HCT116 (cell line): Measurements from ENCODE around the gene CERS6.

Experiments
- CTCF ChIP-seq, 3 experiments: fragments of 200-600 bp in 1 of 3; sonication (generic) in 1 of 3; IDR thresholded peaks in 2 of 3; conservative IDR thresholded peaks in 1 of 3; 2 replicates each; pipeline ENCODE4 v1.5.1; 2012 to 2017; ENCODE audit warnings: low read depth in 2 of 3, low read length in 2 of 3, antibody characterized with exemption in 1 of 3, borderline replicate concordance in 1 of 3, control low read depth in 1 of 3, mild to moderate bottlenecking in 1 of 3, mixed read lengths in 1 of 3, mixed run types in 1 of 3, moderate library complexity in 1 of 3; ENCODE audit not compliant: insufficient read depth in 1 of 3
- EZH2 ChIP-seq: fragments of 200-600 bp; sonication (generic); IDR thresholded peaks from 2 replicates; pipeline ENCODE4 v1.6.1; 2017; ENCODE audit warnings: antibody characterized with exemption, mixed run types
- EZH2phosphoT487 ChIP-seq: fragments of 200-600 bp; IDR thresholded peaks from 2 replicates; pipeline ENCODE4 v1.6.1; 2018; ENCODE audit warnings: antibody characterized with exemption, borderline replicate concordance
- RAD21 ChIP-seq: IDR thresholded peaks from 2 replicates; pipeline ENCODE4 v1.6.1; 2012; ENCODE audit warnings: low read depth, mild to moderate bottlenecking
- REST ChIP-seq: IDR thresholded peaks from 2 replicates; pipeline ENCODE4 v1.6.1; 2012; ENCODE audit warnings: low read depth
- SIN3A ChIP-seq: IDR thresholded peaks from 2 replicates; pipeline ENCODE4 v1.6.1; 2012; ENCODE audit warnings: low read depth
- ZNF274 ChIP-seq: fragments of 200-500 bp; sonication (Bioruptor generic); IDR thresholded peaks from 2 replicates; pipeline ENCODE4 v1.6.1; 2014; ENCODE audit warnings: mild to moderate bottlenecking, low read depth, low read length, inconsistent platforms

GRCh38 chr2:168499500-168499899 is 43.4 kb downstream of the CERS6 start:
- TF ChIP-seq RAD21 (no peak), SIN3A (no peak), REST (no peak), CTCF (IDR thresholded peaks at IDR 0.05 in 2 of 3, conservative IDR thresholded peaks at IDR 0.05 in 1 of 3; ENCODE audit: borderline replicate concordance in 1 of 3, insufficient read depth in 1 of 3, low read depth in 2 of 3, low read length in 2 of 3) (no peak), EZH2phosphoT487 (no peak), EZH2 (no peak), ZNF274 (no peak)
